NCI-H345 treated with DMSO at 0.1 percent for 48 hours (cell line): Measurements from ENCODE around the gene TAAR8.
"Not testable (repeated sequence)": the region's sequence is repeated elsewhere in the genome, so short reads cannot be mapped to it uniquely, and the experiment has no call there.

Experiments
- DNase-seq: peaks from one replicate; lab custom pipeline; 2025; ENCODE audit not compliant: unreplicated experiment; lab: John Stamatoyannopoulos, UW

The TAAR8 gene

GRCh38 chr6:132537977-132538376 lies 14.5 kb upstream of the TAAR8 start, which contains the start of gene TAAR9:
TAAR9 (plus strand) TSS chr6:132538277; CDS start chr6:132538290, 13 bp downstream.
- DNase-seq = no peak

- no peak for DNase-seq
Measured at GRCh38 chr6:132544826-132545225, 7.6 kb upstream of the TAAR8 start.

- DNase-seq = no peak
Measured at GRCh38 chr6:132548746-132549463, 3.6 kb upstream of the TAAR8 start.

- no peak for DNase-seq
Measured at GRCh38 chr6:132551214-132551613, 1.3 kb upstream of the TAAR8 start.

GRCh38 chr6:132560087-132560486 lies 7.6 kb downstream of the TAAR8 start:
- not testable (repeated sequence) for DNase-seq

GRCh38 chr6:132566404-132566803 lies 13.9 kb downstream of the TAAR8 start:
- no peak for DNase-seq

- DNase-seq = no peak
Measured at GRCh38 chr6:132567566-132567965, 15.1 kb downstream of the TAAR8 start.

GRCh38 chr6:132568611-132569010 lies 16.1 kb downstream of the TAAR8 start:
- DNase-seq = no peak

- no peak for DNase-seq
Measured at GRCh38 chr6:132569170-132569569, 16.7 kb downstream of the TAAR8 start.

- DNase-seq = no peak
Measured at GRCh38 chr6:132570221-132570777, 17.8 kb downstream of the TAAR8 start, which contains the start of gene TAAR6. TAAR6 (plus strand) TSS chr6:132570322; CDS start chr6:132570322, 0 bp downstream.

- no peak for DNase-seq
Measured at GRCh38 chr6:132571774-132572173, 19.3 kb downstream of the TAAR8 start.

GRCh38 chr6:132584698-132585097 lies 32.2 kb downstream of the TAAR8 start:
- DNase-seq = no peak

GRCh38 chr6:132587424-132587823 lies 35.0 kb downstream of the TAAR8 start:
- DNase-seq = no peak

GRCh38 chr6:132589454-132589853 lies 37.0 kb downstream of the TAAR8 start, which contains the start of gene TAAR5:
TAAR5 (minus strand) TSS chr6:132589741; CDS start chr6:132589686, 55 bp downstream.
- no peak for DNase-seq

GRCh38 chr6:132590362-132590761 lies 37.9 kb downstream of the TAAR8 start:
- no peak for DNase-seq

GRCh38 chr6:132592855-132593254 lies 40.4 kb downstream of the TAAR8 start:
- DNase-seq = no peak

GRCh38 chr6:132596201-132596600 lies 43.7 kb downstream of the TAAR8 start:
- no peak for DNase-seq

GRCh38 chr6:132598473-132598872 lies 46.0 kb downstream of the TAAR8 start:
- DNase-seq = no peak

GRCh38 chr6:132600900-132601299 lies 48.4 kb downstream of the TAAR8 start:
- DNase-seq = not testable (repeated sequence)
